ENCODE results near the gene ZDHHC12.

DNA sequence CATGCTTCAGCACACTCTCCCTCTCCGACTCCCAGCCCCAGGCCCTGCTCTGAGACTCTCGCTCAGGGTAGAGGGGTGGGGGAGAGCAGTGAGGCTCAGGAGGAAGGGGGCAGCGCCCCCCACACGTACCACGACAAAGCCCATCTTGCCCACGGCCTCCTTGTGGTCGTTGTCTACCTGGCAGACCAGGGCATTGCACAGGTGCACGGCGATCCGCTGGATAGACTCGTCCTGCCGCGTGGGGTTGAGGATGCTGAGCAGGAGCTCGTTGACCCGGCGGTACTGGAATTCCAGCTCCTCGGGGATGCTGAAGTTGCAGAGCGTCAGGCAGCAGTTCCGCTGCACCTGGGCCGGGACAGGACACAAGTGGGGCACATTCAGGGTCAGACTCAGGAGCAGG lies 18.5 kb upstream of the ZDHHC12 start:
- TF ChIP-seq, protein P1, sequence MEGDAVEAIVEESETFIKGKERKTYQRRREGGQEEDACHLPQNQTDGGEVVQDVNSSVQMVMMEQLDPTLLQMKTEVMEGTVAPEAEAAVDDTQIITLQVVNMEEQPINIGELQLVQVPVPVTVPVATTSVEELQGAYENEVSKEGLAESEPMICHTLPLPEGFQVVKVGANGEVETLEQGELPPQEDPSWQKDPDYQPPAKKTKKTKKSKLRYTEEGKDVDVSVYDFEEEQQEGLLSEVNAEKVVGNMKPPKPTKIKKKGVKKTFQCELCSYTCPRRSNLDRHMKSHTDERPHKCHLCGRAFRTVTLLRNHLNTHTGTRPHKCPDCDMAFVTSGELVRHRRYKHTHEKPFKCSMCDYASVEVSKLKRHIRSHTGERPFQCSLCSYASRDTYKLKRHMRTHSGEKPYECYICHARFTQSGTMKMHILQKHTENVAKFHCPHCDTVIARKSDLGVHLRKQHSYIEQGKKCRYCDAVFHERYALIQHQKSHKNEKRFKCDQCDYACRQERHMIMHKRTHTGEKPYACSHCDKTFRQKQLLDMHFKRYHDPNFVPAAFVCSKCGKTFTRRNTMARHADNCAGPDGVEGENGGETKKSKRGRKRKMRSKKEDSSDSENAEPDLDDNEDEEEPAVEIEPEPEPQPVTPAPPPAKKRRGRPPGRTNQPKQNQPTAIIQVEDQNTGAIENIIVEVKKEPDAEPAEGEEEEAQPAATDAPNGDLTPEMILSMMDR (IDR thresholded peaks at IDR 0.05 in 2 of 3, conservative IDR thresholded peaks at IDR 0.05 in 1 of 3; ENCODE audit: borderline replicate concordance in 1 of 3, insufficient read depth in 1 of 3, low read depth in 2 of 3, low read length in 2 of 3) = no peak
- TF ChIP-seq JUND (IDR thresholded peaks at IDR 0.05) (no peak), POLR2A (IDR thresholded peaks at IDR 0.05; ENCODE audit: borderline replicate concordance, extremely low read depth, insufficient read depth, insufficient read length) (no peak), RAD21 (IDR thresholded peaks at IDR 0.05; ENCODE audit: low read depth) (no peak), EZH2 (IDR thresholded peaks at IDR 0.05) (no peak), POLR2AphosphoS5 (IDR thresholded peaks at IDR 0.05; ENCODE audit: low read depth, low read length) (no peak), TCF7L2 (IDR thresholded peaks at IDR 0.05; ENCODE audit: borderline replicate concordance, extremely low read depth, insufficient read depth, insufficient read length) (no peak), ZNF274 (IDR thresholded peaks at IDR 0.05; ENCODE audit: low read depth, low read length) (no peak)
- TF ChIP-seq, protein P2, sequence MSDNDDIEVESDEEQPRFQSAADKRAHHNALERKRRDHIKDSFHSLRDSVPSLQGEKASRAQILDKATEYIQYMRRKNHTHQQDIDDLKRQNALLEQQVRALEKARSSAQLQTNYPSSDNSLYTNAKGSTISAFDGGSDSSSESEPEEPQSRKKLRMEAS (IDR thresholded peaks at IDR 0.05) = no peak

Data from HCT116 (cell line).